ENCODE results near the gene CLPX. TPM values are rescaled to one million over a fixed set of nuclear protein-coding genes. Genes with fewer than 3 reads are reported as not detected.
A peak's percentile ranks its signal among the peaks of the same experiment; 100 is the strongest.

CLPX gene
- total and polyA plus RNA-seq, 12 donors = 8.5 to 67.6 (median 60.4) TPM

GRCh38 chr15:65132878-65133547 lies 52.1 kb downstream of the CLPX start:
- Histone ChIP-seq H3K36me3 (peaks cover 0 to 35% (median 12%) of the 10 kb centered on the region in 9 donors), H3K4me1 (peaks cover 8 to 32% (median 25%) of the 10 kb centered on the region in 9 donors), H3K27ac (peak overlapping the region; percentile 76 to 92 (median 86)), H3K9me3 (peaks cover 0 to 11% (median 0%) of the 10 kb centered on the region in 11 donors), H3K4me3 (peak overlapping the region; percentile 44 to 98 (median 86)), H3K27me3 (no peaks in the 10 kb centered on the region)
- peak; percentile 8 to 65 (median 36) for ATAC-seq
- peak in 1 of 2 donors; percentile 30 for DNase-seq
- intact Hi-C loops (cut with DNase I) = no loop called here
- 0% methylated on average over 72 to 93 of the region's 93 CpGs for WGBS, 2 donors
- no peak for TF ChIP-seq CTCF (IDR thresholded peaks at IDR 0.05)

- no peak for DNase-seq
- Histone ChIP-seq H3K27me3 (no peaks in the 10 kb centered on the region), H3K36me3 (peaks cover 0 to 53% (median 22%) of the 10 kb centered on the region in 9 donors), H3K4me3 (no peak overlapping the region), H3K4me1 (peaks cover 8 to 32% (median 25%) of the 10 kb centered on the region in 9 donors), H3K27ac (no peak overlapping the region), H3K9me3 (no peaks in the 10 kb centered on the region)
- 81 to 87% methylated on average over 5 of the region's 5 CpGs for WGBS, 2 donors
- no peak for ATAC-seq
- intact Hi-C loops (cut with DNase I) = no loop called here
- TF ChIP-seq CTCF (IDR thresholded peaks at IDR 0.05) = no peak
These were observed 54.2 kb downstream of the CLPX start for GRCh38 chr15:65130941-65131340.

GRCh38 chr15:65115542-65115941 lies 69.6 kb downstream of the CLPX start:
- Histone ChIP-seq H3K27me3 (no peaks in the 10 kb centered on the region), H3K9me3 (no peaks in the 10 kb centered on the region), H3K27ac (no peak overlapping the region), H3K4me1 (peaks cover 0 to 5% (median 0%) of the 10 kb centered on the region in 9 donors), H3K4me3 (no peak overlapping the region), H3K36me3 (peaks cover 0 to 93% (median 57%) of the 10 kb centered on the region in 9 donors)
- ATAC-seq (no peak), DNase-seq (no peak)
- intact Hi-C loops (cut with DNase I) = no loop called here
- no peak for TF ChIP-seq CTCF (IDR thresholded peaks at IDR 0.05)
- 76 to 83% methylated on average over 5 of the region's 5 CpGs for WGBS, 2 donors

- intact Hi-C loops (cut with DNase I) = no loop called here
- Histone ChIP-seq H3K4me1 (peaks cover 0 to 9% (median 0%) of the 10 kb centered on the region in 9 donors), H3K36me3 (peaks cover 0 to 88% (median 57%) of the 10 kb centered on the region in 9 donors), H3K27me3 (no peaks in the 10 kb centered on the region), H3K9me3 (no peaks in the 10 kb centered on the region), H3K4me3 (no peak within 1 kb of the TSS), H3K27ac (no peak within 1 kb of the TSS)
- 90 to 91% methylated on average over 2 of the region's 2 CpGs for WGBS, 2 donors
- TF ChIP-seq CTCF (IDR thresholded peaks at IDR 0.05) = no peak
- ATAC-seq = no peak
- DNase-seq = no peak
These were observed 70.1 kb downstream of the CLPX start, which contains the start of gene UBAP1L for GRCh38 chr15:65115086-65115485. Gene UBAP1L (minus strand): TSS chr15:65115200. CDS start chr15:65106215, 8,985 bp downstream.
